GM12801 (cell line): ENCODE results near the gene SLC22A12.

Source experiments
- TF ChIP-seq, protein P1 (sequence below): IDR thresholded peaks from one replicate; pipeline ENCODE4 v1.5.1; 2011; ENCODE audit warnings: control low read depth; ENCODE audit not compliant: insufficient read length; ENCODE audit errors: extremely low read depth

SLC22A12 gene

DNA sequence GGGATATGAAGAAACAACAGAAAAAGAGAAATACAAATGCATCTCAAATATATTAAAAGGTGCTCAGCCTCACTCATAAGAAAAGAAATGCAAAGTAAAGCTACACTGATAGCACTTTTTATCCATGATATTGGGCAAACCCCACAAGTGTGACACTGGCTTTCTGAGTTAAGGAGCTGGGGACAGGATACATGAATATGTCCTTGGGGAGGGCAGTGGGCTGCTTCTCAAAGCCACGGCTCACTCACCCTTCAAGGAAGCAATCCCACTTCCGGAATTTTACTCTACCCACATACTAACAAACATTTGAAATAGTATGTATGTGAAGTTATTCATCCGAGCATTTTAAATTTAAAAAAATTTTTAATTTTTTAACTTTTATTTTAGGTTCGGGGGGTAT, 41.1 kb upstream of the SLC22A12 start:
- TF ChIP-seq, protein P1, sequence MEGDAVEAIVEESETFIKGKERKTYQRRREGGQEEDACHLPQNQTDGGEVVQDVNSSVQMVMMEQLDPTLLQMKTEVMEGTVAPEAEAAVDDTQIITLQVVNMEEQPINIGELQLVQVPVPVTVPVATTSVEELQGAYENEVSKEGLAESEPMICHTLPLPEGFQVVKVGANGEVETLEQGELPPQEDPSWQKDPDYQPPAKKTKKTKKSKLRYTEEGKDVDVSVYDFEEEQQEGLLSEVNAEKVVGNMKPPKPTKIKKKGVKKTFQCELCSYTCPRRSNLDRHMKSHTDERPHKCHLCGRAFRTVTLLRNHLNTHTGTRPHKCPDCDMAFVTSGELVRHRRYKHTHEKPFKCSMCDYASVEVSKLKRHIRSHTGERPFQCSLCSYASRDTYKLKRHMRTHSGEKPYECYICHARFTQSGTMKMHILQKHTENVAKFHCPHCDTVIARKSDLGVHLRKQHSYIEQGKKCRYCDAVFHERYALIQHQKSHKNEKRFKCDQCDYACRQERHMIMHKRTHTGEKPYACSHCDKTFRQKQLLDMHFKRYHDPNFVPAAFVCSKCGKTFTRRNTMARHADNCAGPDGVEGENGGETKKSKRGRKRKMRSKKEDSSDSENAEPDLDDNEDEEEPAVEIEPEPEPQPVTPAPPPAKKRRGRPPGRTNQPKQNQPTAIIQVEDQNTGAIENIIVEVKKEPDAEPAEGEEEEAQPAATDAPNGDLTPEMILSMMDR: no peak

DNA sequence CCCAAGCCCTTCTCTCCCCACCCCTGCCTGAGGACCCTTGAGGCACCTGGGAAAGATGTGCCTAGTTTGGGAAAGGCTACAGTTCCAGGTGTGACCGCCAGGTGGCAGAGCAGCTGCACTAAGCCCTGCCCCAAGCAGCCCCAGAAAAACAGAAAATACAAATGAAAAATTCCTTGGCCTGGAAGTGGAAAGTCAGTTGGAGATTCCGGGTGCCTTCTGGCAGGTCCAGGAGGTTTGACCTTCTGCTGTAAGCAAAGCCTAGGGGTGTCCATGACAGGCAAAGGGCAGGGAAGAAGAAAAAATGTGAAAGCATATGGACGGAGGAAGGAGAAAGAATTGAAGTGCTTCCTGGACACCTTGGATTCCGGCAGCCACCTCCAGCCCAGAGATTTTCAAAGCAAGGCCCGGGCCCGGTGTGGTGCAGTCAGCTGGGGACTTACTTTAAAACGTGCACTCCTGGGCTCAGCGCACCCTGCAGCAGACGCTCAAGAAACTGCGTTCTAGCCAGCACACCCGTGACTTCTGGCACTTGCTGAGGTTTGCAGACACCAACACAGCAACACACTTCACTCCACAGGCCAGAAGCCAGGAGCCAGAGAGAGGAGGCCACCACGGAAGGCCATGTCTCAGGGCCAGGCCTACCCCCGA, 37.3 kb upstream of the SLC22A12 start:
- TF ChIP-seq, protein P1: no peak

DNA sequence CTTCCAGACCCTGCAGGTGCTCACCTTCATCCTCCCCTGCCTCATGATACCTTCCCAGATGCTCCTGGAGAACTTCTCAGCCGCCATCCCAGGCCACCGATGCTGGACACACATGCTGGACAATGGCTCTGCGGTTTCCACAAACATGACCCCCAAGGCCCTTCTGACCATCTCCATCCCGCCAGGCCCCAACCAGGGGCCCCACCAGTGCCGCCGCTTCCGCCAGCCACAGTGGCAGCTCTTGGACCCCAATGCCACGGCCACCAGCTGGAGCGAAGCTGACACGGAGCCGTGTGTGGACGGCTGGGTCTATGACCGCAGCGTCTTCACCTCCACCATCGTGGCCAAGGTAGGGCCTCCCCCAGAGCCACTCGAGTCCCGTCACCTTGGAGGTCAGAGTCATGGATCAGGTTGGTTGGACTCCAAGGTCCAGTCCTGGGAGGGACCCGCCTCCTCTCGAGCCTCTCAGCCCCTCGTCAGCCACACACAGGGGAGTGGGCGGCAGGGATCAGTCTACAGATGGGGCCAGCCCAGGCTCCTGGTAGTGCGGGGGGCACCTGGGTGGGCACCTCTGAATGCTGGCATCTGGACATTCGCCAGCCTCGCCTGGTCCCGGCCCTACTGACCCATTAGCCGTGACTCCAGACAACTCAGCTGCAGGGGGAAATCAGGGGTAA, 34.8 kb upstream of the SLC22A12 start:
- TF ChIP-seq, protein P1: no peak

DNA sequence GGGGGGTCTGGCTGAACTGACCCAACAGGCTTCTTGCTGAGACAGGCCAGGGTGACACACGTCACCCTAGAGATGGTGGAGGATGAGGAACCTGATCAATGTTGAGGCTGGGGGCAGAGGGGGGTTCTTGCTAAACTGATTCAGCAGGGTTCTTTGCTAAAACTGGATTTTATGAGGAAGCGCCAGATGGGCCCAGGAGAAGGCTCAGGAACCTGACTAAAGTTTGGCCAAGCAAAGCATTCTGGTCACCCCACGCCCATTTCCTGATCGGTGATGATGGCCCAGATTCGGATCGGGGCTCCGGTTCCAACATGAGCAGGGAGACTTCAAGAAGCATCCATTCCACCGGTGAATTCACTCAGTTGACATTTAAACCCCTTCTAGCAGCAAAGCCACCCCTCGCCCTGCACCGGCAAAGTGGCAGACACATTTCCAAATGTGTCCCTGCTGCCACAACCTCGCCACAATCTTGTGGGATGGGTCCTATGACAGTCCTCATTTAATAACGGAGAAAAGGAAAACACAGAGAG, 34.2 kb upstream of the SLC22A12 start:
- TF ChIP-seq, protein P1: no peak

DNA sequence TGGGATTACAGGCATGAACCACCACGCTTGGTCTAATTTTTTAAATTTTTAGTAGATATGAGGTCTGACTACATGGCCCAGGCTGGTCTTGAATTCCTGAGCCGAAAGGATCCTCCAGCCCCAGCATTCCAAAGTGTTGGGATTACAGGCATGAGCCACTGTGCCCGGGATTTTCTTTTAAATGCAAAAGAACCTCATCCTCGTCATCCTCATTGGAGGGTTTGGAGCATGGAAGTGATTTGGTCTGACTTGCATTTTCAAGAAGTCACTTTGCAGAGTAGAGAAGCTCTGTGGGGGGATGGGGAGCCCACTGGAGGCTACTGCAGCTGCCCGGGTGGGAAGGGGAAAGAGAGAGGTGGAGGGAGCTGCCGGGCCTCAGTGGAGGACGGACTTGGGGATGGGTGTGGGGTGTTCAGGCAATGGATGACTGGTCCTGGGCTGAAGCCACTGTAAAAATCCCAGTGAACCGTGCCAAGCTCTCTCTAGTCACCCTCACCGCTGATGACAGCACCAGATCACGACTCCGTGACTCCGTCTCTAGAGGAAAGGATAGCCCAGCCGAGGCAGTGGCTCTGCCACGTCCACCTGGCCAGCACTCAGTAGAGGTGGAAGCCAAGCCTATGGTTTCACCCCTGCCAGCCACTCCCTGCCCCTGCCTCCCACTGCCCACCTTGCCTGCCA, 32.8 kb upstream of the SLC22A12 start:
- TF ChIP-seq, protein P1: no peak

DNA sequence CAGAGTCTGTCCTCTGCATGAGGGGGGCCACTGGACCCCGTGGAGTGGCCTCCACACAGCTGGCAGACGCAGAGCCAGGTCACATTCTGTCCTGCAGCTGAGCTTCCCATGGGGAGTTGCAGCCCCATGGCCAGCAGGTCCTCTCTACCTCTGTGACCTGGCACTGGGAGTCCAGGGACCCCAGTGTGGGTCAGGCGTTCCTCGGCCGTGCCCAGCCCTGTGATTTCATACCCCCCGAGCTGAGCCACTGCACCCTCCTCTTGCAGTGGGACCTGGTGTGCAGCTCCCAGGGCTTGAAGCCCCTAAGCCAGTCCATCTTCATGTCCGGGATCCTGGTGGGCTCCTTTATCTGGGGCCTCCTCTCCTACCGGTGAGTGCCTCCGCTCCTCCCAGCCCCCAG, 32.2 kb upstream of the SLC22A12 start:
- TF ChIP-seq, protein P1: no peak

DNA sequence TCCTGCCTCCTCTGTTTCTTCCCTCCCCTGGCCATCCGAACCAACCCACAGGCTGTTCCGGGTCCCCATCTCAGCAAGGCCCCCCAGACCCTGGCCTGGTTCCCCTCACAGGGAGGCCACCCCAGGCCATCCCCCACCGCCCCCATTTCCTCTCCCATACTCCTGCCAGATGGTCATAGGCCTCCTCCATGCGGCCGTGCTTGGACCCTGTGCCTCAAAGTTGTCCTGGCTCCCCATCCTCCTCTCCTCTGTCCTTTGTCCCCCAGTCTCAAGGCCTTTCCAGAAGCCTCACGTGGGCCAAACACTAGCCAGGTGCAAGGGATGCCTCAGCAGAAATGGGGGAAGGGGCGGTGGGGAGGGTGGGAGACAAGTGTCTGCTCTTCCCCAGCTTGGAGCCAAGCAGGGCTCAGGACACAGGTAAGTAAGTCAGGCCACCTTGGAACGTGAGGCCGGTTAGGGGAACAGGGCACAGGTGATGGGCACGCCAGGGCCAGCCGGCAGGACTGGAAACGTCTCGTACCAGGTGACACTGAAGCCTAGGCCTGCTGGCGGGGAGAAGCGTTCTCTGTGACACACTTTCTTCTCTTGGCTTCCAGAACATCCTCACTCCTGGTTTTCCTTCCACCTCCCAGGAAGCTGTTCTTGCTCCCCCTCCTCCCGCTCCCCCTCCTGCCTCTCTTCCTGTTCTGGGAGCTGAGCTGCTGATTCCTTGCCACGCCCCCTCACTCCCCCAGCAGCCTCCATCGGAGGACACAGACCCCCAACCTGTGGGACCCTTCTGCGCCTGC, 31.5 kb upstream of the SLC22A12 start:
- TF ChIP-seq, protein P1: no peak
